GM23338 (cell line): Measurements from ENCODE around the gene SPCS2. TPM values are rescaled to one million over a fixed set of nuclear protein-coding genes. Genes with fewer than 3 reads are reported as not detected.

Experiments used
- ATAC-seq: fragments of 200-7000 bp; cut with Tn5 transposase; 3 replicates; pipeline ENCODE4 v1.9.1; 2020
- DNase-seq: peaks from one replicate; pipeline ENCODE4 v3.0.0-alpha.2; 2015; ENCODE audit warnings: low spot score
- H2AFZ ChIP-seq: fragments of 200-600 bp; sonication (generic); 2 replicates; pipeline ENCODE4 v1.8.0; 2016; ENCODE audit warnings: antibody characterized with exemption, mild to moderate bottlenecking, moderate library complexity
- H3F3A ChIP-seq: fragments of 200-600 bp; sonication (generic); replicated peaks from 2 replicates; pipeline ENCODE4 v1.8.0; 2017; ENCODE audit warnings: antibody characterized with exemption, mixed run types, low read depth
- H3K27ac ChIP-seq: fragments of 200-600 bp; sonication (generic); 2 replicates; pipeline ENCODE4 v1.6.1; 2016; ENCODE audit warnings: low read depth
- H3K27me3 ChIP-seq: fragments of 200-600 bp; sonication (generic); 2 replicates; pipeline ENCODE4 v1.8.0; 2016; ENCODE audit warnings: mild to moderate bottlenecking, mixed run types, moderate library complexity; ENCODE audit not compliant: insufficient read depth
- H3K36me3 ChIP-seq: fragments of 200-600 bp; sonication (generic); 2 replicates; pipeline ENCODE4 v1.8.0; 2016; ENCODE audit warnings: mild to moderate bottlenecking; ENCODE audit not compliant: insufficient read depth
- H3K4me1 ChIP-seq: fragments of 200-600 bp; sonication (generic); 2 replicates; pipeline ENCODE4 v1.8.0; 2016; ENCODE audit warnings: mild to moderate bottlenecking, moderate library complexity; ENCODE audit not compliant: insufficient read depth
- H3K4me2 ChIP-seq: fragments of 200-600 bp; sonication (generic); 2 replicates; pipeline ENCODE4 v1.7.1; 2017; ENCODE audit warnings: mixed run types
- H3K4me3 ChIP-seq: fragments of 200-600 bp; sonication (generic); 2 replicates; pipeline ENCODE4 v1.6.1; 2016; ENCODE audit warnings: mixed run types
- H3K79me2 ChIP-seq: fragments of 200-600 bp; sonication (generic); replicated peaks from 2 replicates; pipeline ENCODE4 v1.8.0; 2017; ENCODE audit warnings: mild to moderate bottlenecking; ENCODE audit not compliant: insufficient read depth
- H3K9me2 ChIP-seq: fragments of 200-600 bp; sonication (generic); 2 replicates; pipeline ENCODE4 v1.8.0; 2017; ENCODE audit not compliant: insufficient read depth
- H4K20me1 ChIP-seq: fragments of 200-600 bp; sonication (generic); replicated peaks from 2 replicates; pipeline ENCODE4 v1.8.0; 2017; ENCODE audit warnings: mild to moderate bottlenecking; ENCODE audit not compliant: insufficient read depth
- H3K27ac Mint-ChIP-seq: 2 replicates; pipeline ENCODE4 v1.8.0; 2020; ENCODE audit warnings: inconsistent platforms, mild to moderate bottlenecking, moderate library complexity, mixed read lengths
- H3K27me3 Mint-ChIP-seq: 3 replicates; pipeline ENCODE4 v1.8.0; 2022; ENCODE audit warnings: low read depth, mild to moderate bottlenecking, moderate library complexity, mixed read lengths, inconsistent platforms; ENCODE audit not compliant: insufficient read depth, poor library complexity
- H3K36me3 Mint-ChIP-seq: 3 replicates; pipeline ENCODE4 v1.8.0; 2021; ENCODE audit warnings: low read depth, mild to moderate bottlenecking, inconsistent platforms, moderate library complexity, mixed read lengths
- H3K4me1 Mint-ChIP-seq: 3 replicates; pipeline ENCODE4 v1.8.0; 2020; ENCODE audit warnings: mild to moderate bottlenecking, inconsistent platforms, mixed read lengths
- H3K4me3 Mint-ChIP-seq: 3 replicates; pipeline ENCODE4 v1.8.0; 2021; ENCODE audit warnings: moderate library complexity, mild to moderate bottlenecking, inconsistent platforms, mixed read lengths
- H3K9me3 Mint-ChIP-seq: 3 replicates; pipeline ENCODE4 v1.8.0; 2020; ENCODE audit warnings: moderate library complexity, mild to moderate bottlenecking, inconsistent platforms, mixed read lengths
- CREB1 ChIP-seq: fragments of 250-450 bp; sonication (Bioruptor Pico); IDR thresholded peaks from 2 replicates; pipeline ENCODE4 v1.5.0; 2020; ENCODE audit warnings: low read depth, mild to moderate bottlenecking, moderate library complexity
- CTCF ChIP-seq, 2 experiments: fragments of 200-600 bp in 1 of 2; sonication (generic) in 1 of 2; conservative IDR thresholded peaks; 2 replicates each; pipeline versions ENCODE4 v1.5.1 to v1.6.1; 2016 to 2017; ENCODE audit warnings: antibody characterized with exemption in 2 of 2, low read depth in 2 of 2, mild to moderate bottlenecking in 2 of 2, moderate library complexity in 1 of 2
- EZH2 ChIP-seq: fragments of 200-600 bp; sonication (generic); IDR thresholded peaks from one replicate; pipeline ENCODE4 v1.8.0; 2017; ENCODE audit warnings: antibody characterized with exemption, mild to moderate bottlenecking, low read depth; ENCODE audit not compliant: unreplicated experiment
- EZH2phosphoT487 ChIP-seq: fragments of 200-600 bp; sonication (generic); IDR thresholded peaks from one replicate; pipeline ENCODE4 v1.8.1; 2018; ENCODE audit warnings: antibody characterized with exemption; ENCODE audit not compliant: unreplicated experiment
- JUNB ChIP-seq: IDR thresholded peaks from one replicate; pipeline ENCODE4 v1.6.1; 2016; ENCODE audit warnings: antibody characterized with exemption; ENCODE audit not compliant: unreplicated experiment
- NANOG ChIP-seq: IDR thresholded peaks from 2 replicates; pipeline ENCODE4 v1.6.1; 2016; ENCODE audit warnings: antibody characterized with exemption, borderline replicate concordance
- POLR2AphosphoS5 ChIP-seq: IDR thresholded peaks from 2 replicates; pipeline ENCODE4 v1.6.1; 2016; ENCODE audit warnings: antibody characterized with exemption, low read depth
- STAT1 ChIP-seq: IDR thresholded peaks from one replicate; pipeline ENCODE4 v1.6.1; 2016; ENCODE audit warnings: antibody characterized with exemption; ENCODE audit not compliant: unreplicated experiment
- ZNF114 ChIP-seq: fragments of 250-450 bp; sonication (Bioruptor Pico); IDR thresholded peaks from 2 replicates; pipeline ENCODE4 v1.5.0; 2020; ENCODE audit warnings: mild to moderate bottlenecking, moderate library complexity
- ZNF331 ChIP-seq: fragments of 250-450 bp; sonication (Bioruptor Pico); IDR thresholded peaks from 2 replicates; pipeline ENCODE4 v1.5.0; 2020; ENCODE audit warnings: low read depth, mild to moderate bottlenecking, moderate library complexity
- ZNF462 ChIP-seq: fragments of 250-450 bp; sonication (Bioruptor Pico); IDR thresholded peaks from 2 replicates; pipeline ENCODE4 v1.5.0; 2020; ENCODE audit warnings: mild to moderate bottlenecking, moderate library complexity
- polyA plus RNA-seq: library from polyadenylated mRNA; unstranded; fragments of >200 nt; fragmentation: Nextera tagmentation; extraction: Ambion mirVana; gene quantifications from 2 replicates; pipeline ENCODE4 v1.2.1, GENCODE V29; 2016
- total RNA-seq: library from RNA; depleted of rRNA; stranded (reverse); fragments of >200 nt; shearing (Covaris generic); gene quantifications from 2 replicates; pipeline ENCODE4 v1.2.3, GENCODE V29; 2014
- TF ChIP-seq, protein P1 (sequence below): IDR thresholded peaks from 2 replicates; pipeline ENCODE4 v1.6.1; 2016; ENCODE audit warnings: antibody characterized with exemption
- TF ChIP-seq, protein P2 (sequence below): IDR thresholded peaks from one replicate; pipeline ENCODE4 v1.6.1; 2018; ENCODE audit warnings: antibody characterized with exemption; ENCODE audit not compliant: unreplicated experiment

Gene SPCS2
- total and polyA plus RNA-seq, 2 experiments from 2014 or later, result 115 to 334 TPM

DNA sequence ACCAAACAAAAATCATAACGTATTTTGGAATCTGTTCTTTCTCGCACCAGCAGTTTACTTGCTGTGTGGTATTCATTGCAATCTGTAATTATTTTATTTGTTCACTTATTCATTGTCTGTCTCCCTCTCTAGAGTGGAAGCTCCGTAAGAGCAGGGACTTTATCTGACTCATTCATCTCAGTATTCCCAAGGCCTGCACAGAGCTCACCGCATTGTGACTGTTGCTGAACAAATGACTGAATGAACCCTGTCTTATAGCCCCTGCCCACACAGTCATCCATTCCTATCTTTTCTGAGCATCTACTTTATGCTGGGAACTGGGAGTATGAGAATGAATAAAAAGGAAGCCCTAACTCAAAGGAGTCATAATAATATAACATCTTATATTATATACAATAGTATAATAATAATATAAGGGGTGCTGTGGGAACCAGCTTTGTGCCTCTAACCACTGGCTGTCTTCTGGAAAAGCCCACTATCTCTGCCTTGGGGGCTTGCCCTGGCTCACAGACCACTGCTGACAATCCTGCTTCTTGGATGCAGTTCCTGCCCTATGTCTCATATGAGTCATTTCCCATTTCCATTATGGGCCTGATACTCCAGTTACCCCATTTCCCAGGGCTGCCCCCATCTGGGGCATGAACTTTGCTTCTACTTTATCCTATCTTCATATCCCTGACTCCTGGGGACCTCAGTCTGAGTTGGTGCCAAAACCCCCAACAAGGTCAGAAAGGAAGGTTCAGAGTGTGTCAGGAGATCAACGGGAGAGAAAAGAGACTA, 11.2 kb upstream of the SPCS2 start:
- Mint-ChIP-seq H3K27me3 (peaks cover 1% of the 10 kb centered on the region), H3K36me3 (no peaks in the 10 kb centered on the region), H3K27ac (no peak overlapping the region), H3K9me3 (no peaks in the 10 kb centered on the region), H3K4me3 (no peak overlapping the region), H3K4me1 (no peaks in the 10 kb centered on the region)
- Histone ChIP-seq H3K9me2 (no peaks in the 10 kb centered on the region), H3K79me2 (no peaks in the 10 kb centered on the region), H3K36me3 (no peaks in the 10 kb centered on the region), H3K4me2 (no peak overlapping the region), H3K27me3 (no peaks in the 10 kb centered on the region), H4K20me1 (no peaks in the 10 kb centered on the region), H3K4me1 (no peaks in the 10 kb centered on the region), H3F3A (no peaks in the 10 kb centered on the region), H2AFZ (no peak overlapping the region), H3K27ac (no peak overlapping the region), H3K4me3 (no peak overlapping the region)
- DNase-seq, result no peak
- no peak for TF ChIP-seq ZNF114 (CRISPR knock-in tag)
- no peak for TF ChIP-seq EZH2
- no peak for TF ChIP-seq CREB1 (CRISPR knock-in tag)
- TF ChIP-seq, protein P1, sequence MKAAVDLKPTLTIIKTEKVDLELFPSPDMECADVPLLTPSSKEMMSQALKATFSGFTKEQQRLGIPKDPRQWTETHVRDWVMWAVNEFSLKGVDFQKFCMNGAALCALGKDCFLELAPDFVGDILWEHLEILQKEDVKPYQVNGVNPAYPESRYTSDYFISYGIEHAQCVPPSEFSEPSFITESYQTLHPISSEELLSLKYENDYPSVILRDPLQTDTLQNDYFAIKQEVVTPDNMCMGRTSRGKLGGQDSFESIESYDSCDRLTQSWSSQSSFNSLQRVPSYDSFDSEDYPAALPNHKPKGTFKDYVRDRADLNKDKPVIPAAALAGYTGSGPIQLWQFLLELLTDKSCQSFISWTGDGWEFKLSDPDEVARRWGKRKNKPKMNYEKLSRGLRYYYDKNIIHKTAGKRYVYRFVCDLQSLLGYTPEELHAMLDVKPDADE, result no peak
- no peak for TF ChIP-seq NANOG
- TF ChIP-seq EZH2phosphoT487, result no peak
- TF ChIP-seq ZNF331, result no peak
- no peak for TF ChIP-seq JUNB
- TF ChIP-seq ZNF462, result no peak
- no peak for TF ChIP-seq POLR2AphosphoS5
- no peak for TF ChIP-seq CTCF (conservative IDR thresholded peaks at IDR 0.05; ENCODE audit: low read depth in 2 of 2)
- TF ChIP-seq, protein P2, sequence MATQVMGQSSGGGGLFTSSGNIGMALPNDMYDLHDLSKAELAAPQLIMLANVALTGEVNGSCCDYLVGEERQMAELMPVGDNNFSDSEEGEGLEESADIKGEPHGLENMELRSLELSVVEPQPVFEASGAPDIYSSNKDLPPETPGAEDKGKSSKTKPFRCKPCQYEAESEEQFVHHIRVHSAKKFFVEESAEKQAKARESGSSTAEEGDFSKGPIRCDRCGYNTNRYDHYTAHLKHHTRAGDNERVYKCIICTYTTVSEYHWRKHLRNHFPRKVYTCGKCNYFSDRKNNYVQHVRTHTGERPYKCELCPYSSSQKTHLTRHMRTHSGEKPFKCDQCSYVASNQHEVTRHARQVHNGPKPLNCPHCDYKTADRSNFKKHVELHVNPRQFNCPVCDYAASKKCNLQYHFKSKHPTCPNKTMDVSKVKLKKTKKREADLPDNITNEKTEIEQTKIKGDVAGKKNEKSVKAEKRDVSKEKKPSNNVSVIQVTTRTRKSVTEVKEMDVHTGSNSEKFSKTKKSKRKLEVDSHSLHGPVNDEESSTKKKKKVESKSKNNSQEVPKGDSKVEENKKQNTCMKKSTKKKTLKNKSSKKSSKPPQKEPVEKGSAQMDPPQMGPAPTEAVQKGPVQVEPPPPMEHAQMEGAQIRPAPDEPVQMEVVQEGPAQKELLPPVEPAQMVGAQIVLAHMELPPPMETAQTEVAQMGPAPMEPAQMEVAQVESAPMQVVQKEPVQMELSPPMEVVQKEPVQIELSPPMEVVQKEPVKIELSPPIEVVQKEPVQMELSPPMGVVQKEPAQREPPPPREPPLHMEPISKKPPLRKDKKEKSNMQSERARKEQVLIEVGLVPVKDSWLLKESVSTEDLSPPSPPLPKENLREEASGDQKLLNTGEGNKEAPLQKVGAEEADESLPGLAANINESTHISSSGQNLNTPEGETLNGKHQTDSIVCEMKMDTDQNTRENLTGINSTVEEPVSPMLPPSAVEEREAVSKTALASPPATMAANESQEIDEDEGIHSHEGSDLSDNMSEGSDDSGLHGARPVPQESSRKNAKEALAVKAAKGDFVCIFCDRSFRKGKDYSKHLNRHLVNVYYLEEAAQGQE, result no peak
- no peak for TF ChIP-seq STAT1
- no peak for ATAC-seq
